ENCODE measurements around the gene CCM2L. TPM values are rescaled to one million over a fixed set of nuclear protein-coding genes. Genes with fewer than 3 reads are reported as not detected.

Gene CCM2L
- total and polyA plus RNA-seq, 2 of the 4 experiments (the other 2 are of a cell fraction): not detected

DNA sequence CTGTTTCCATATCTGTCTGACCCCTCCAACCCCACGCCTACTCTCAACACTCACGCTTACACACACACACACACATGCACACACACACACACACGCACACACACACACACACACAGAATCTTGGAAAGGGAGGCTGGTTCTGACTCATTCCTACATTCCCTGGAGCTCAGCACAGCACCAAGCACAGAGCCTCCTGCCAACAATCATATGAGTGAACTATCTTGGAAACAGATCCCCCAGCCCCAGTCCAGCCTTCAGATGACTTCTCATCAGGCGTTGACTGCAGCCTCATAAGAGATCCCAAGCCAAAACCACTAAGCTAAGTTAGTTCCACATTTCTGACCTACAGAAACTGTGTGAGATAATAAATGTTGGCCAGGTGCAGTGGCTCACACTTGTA is 27.7 kb downstream of the CCM2L start:
- Histone ChIP-seq H2AK9ac (replicated peaks; ENCODE audit: low read depth, low read length, poor library complexity) (no peak overlapping the region), H3K4me1 (ENCODE audit: control insufficient read depth, insufficient read depth, low read length) (no peaks in the 10 kb centered on the region), H3K14ac (replicated peaks; ENCODE audit: low read depth, low read length) (no peak overlapping the region), H2AK5ac (ENCODE audit: low read depth, low read length) (no peak overlapping the region), H3K27ac (ENCODE audit: insufficient read depth, low read length) (no peak overlapping the region), H3K18ac (ENCODE audit: low read depth, low read length) (no peak overlapping the region), H3K4me3 (ENCODE audit: insufficient read depth, low read depth, low read length) (no peak overlapping the region), H3K36me3 (ENCODE audit: control insufficient read depth, insufficient read depth, low read length) (no peaks in the 10 kb centered on the region), H3K4me2 (ENCODE audit: low read depth, low read length) (no peak overlapping the region), H2BK120ac (ENCODE audit: low read depth, low read length) (no peak overlapping the region), H3K27me3 (ENCODE audit: control insufficient read depth, insufficient read depth, low read length) (peaks cover 71% of the 10 kb centered on the region), H3K4ac (ENCODE audit: low read depth, low read length) (no peak overlapping the region), H3K79me1 (ENCODE audit: low read depth in 1 of 2, low read length in 2 of 2) (no peaks in the 10 kb centered on the region), H3K9me1 (ENCODE audit: insufficient read depth, low read length) (no peaks in the 10 kb centered on the region), H3K23ac (ENCODE audit: low read depth, low read length) (no peak overlapping the region), H4K20me1 (ENCODE audit: insufficient read depth, low read length) (no peaks in the 10 kb centered on the region; the same call in 1 of the 2 replicates), H4K91ac (ENCODE audit: insufficient read depth, low read depth, low read length) (no peak overlapping the region), H2AFZ (replicated peaks; ENCODE audit: low read length, poor library complexity) (no peak overlapping the region), H4K5ac (ENCODE audit: low read depth, low read length) (no peak overlapping the region), H2BK15ac (ENCODE audit: low read depth, low read length) (no peak overlapping the region), H2BK20ac (ENCODE audit: low read depth, low read length) (no peak overlapping the region), H2BK5ac (ENCODE audit: low read depth, low read length, poor library complexity, severe bottlenecking) (peak overlapping the region; percentile 36), H3K9ac (ENCODE audit: low read depth, low read length) (no peak overlapping the region), H4K8ac (ENCODE audit: low read depth in 2 of 2, low read length in 2 of 2) (no peak overlapping the region), H3K9me3 (ENCODE audit: control insufficient read depth, insufficient read depth, low read length) (peaks cover 3% of the 10 kb centered on the region), H3K56ac (ENCODE audit: extremely low read depth, insufficient read depth, low read length) (peak overlapping the region; percentile 14; the same call in 1 of the 2 replicates)
- TF ChIP-seq, protein P1, sequence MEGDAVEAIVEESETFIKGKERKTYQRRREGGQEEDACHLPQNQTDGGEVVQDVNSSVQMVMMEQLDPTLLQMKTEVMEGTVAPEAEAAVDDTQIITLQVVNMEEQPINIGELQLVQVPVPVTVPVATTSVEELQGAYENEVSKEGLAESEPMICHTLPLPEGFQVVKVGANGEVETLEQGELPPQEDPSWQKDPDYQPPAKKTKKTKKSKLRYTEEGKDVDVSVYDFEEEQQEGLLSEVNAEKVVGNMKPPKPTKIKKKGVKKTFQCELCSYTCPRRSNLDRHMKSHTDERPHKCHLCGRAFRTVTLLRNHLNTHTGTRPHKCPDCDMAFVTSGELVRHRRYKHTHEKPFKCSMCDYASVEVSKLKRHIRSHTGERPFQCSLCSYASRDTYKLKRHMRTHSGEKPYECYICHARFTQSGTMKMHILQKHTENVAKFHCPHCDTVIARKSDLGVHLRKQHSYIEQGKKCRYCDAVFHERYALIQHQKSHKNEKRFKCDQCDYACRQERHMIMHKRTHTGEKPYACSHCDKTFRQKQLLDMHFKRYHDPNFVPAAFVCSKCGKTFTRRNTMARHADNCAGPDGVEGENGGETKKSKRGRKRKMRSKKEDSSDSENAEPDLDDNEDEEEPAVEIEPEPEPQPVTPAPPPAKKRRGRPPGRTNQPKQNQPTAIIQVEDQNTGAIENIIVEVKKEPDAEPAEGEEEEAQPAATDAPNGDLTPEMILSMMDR (conservative IDR thresholded peaks at IDR 0.05; ENCODE audit: low read depth, low read length): no peak
- TF ChIP-seq RCOR1 (IDR thresholded peaks at IDR 0.05; ENCODE audit: insufficient replicate concordance, low read length): no peak
- TF ChIP-seq, protein P2, sequence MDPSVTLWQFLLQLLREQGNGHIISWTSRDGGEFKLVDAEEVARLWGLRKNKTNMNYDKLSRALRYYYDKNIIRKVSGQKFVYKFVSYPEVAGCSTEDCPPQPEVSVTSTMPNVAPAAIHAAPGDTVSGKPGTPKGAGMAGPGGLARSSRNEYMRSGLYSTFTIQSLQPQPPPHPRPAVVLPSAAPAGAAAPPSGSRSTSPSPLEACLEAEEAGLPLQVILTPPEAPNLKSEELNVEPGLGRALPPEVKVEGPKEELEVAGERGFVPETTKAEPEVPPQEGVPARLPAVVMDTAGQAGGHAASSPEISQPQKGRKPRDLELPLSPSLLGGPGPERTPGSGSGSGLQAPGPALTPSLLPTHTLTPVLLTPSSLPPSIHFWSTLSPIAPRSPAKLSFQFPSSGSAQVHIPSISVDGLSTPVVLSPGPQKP (IDR thresholded peaks at IDR 0.05; ENCODE audit: borderline replicate concordance, low read depth, low read length): no peak
- no peak for TF ChIP-seq RFX5 (IDR thresholded peaks at IDR 0.05; ENCODE audit: low read depth, low read length)
- no peak for TF ChIP-seq MAFK (IDR thresholded peaks at IDR 0.05; ENCODE audit: low read depth, low read length)
- no peak for TF ChIP-seq SMC3 (IDR thresholded peaks at IDR 0.05; ENCODE audit: low read depth, low read length)
- no peak for TF ChIP-seq MAZ (IDR thresholded peaks at IDR 0.05; ENCODE audit: borderline replicate concordance, low read depth, low read length)
- no peak for TF ChIP-seq MXI1 (IDR thresholded peaks at IDR 0.05; ENCODE audit: borderline replicate concordance, low read depth, low read length)
- no peak for TF ChIP-seq NFE2L2 (IDR thresholded peaks at IDR 0.05; ENCODE audit: low read depth, low read length)
- TF ChIP-seq BHLHE40 (IDR thresholded peaks at IDR 0.05; ENCODE audit: low read depth, low read length): no peak
- no peak for TF ChIP-seq FOS (IDR thresholded peaks at IDR 0.05; ENCODE audit: low read depth, low read length)
- intact Hi-C loops (cut with micrococcal nuclease): no loop called here
- in situ Hi-C loops (cut with MboI; ENCODE audit: low sequenced_read_pairs): no loop called here
- dilution Hi-C loops (cut with HindIII; ENCODE audit: low sequenced_read_pairs, unreplicated experiment): no loop called here
- ATAC-seq (ENCODE audit: low read depth): no peak
- no TSS peak for BruUV-seq (replicated peaks)
- DNase-seq: peak; percentile 59
- ChIA-PET POLR2A (ENCODE audit: unreplicated experiment) (no interaction called here), CTCF (no interaction called here)
- no CpG with 5 or more reads among the region's 4 CpGs for WGBS, 2 experiments (ENCODE audit: extremely low coverage in 2 of 2, insufficient read length in 1 of 2)
